Rectal smooth muscle tissue (tissue), 1 donor: ENCODE data around the gene TCF7L2.

ENCODE experiments used
- H3K27ac ChIP-seq: one replicate; pipeline ENCODE4 v1.7.0; 2013; ENCODE audit warnings: low read depth, low read length, inconsistent platforms
- H3K27me3 ChIP-seq: one replicate; pipeline ENCODE4 v1.7.0; 2013; ENCODE audit warnings: low read length; ENCODE audit not compliant: control insufficient read depth, insufficient read depth
- H3K36me3 ChIP-seq: one replicate; pipeline ENCODE4 v1.7.0; 2013; ENCODE audit warnings: low read length; ENCODE audit not compliant: control insufficient read depth, insufficient read depth
- H3K4me1 ChIP-seq: one replicate; pipeline ENCODE4 v1.7.0; 2013; ENCODE audit warnings: low read length; ENCODE audit not compliant: control insufficient read depth, insufficient read depth
- H3K4me3 ChIP-seq: one replicate; pipeline ENCODE4 v1.7.0; 2013; ENCODE audit warnings: low read length
- H3K9ac ChIP-seq: one replicate; pipeline ENCODE4 v1.7.0; 2013; ENCODE audit warnings: low read length

Gene TCF7L2

DNA sequence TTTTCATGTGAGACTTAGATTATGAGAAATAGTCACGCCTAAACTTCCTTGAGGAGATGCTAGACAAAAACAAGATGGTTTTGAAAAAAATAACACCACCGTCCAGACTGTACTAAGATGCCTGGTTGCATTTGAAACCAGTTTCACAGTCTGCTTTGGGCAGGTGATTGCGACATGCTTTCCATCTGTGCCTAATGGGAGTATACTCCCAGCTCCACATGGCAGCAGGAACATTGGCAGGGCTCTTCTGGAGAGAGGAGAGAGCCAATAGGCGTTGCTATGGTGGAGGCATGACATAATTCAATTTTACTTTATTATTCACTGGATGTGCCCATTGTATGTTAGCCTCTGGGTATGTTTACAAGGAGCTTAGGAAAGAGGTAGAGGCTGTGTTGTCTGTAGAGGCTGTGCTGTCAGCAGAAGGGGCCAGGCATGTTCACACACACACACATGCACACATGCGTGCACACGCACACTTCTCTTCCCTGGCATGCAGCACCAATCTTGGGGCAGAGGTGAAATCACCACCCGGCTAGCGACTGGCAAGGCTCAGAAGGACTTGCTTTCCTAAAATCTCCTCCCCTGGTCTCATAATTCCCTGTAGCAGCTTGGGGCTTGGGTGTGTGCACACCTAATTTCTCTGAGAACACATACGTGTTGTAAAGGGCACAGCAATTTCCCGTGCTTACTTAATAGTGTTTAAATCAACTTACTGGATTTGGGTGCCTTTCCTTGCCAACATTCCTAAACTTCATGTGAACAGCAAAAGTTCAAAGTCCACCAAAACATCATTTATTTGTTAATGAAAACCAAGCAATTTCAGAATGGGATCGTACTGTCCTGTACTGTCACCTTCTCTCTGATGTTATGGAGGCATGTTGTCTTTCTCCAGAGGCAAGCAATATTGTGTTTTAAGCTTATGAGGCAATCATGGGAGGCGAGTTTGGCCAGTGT, 162.1 kb downstream of the TCF7L2 start:
- Histone ChIP-seq H3K4me1 (no peaks in the 10 kb centered on the region), H3K27ac (no peak overlapping the region), H3K27me3 (no peaks in the 10 kb centered on the region), H3K9ac (no peak overlapping the region), H3K4me3 (no peak overlapping the region), H3K36me3 (no peaks in the 10 kb centered on the region)

DNA sequence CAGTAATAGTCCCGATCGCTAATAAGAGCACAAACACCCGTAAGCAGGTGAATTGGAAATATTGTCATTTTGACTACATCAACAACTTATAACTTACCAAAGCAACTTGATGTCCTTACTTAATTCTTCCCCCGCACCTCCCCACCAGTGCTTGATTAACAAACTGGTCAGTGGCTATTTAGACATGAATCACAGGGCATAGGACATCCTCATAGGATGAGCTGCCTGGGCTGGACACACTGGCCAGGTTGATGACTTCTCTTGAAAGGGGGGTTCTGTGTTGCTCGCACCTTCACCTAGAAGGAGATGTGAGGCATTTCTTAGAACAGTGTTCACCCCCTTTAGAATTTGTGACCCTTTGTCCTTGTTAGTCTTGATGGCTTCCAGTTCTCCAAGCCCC, 163.2 kb downstream of the TCF7L2 start:
- no peaks in the 10 kb centered on the region for H3K4me1 ChIP-seq
- H3K36me3 ChIP-seq = no peaks in the 10 kb centered on the region
- H3K4me3 ChIP-seq = no peak overlapping the region
- no peak overlapping the region for H3K9ac ChIP-seq
- H3K27ac ChIP-seq = no peak overlapping the region
- H3K27me3 ChIP-seq = no peaks in the 10 kb centered on the region

DNA sequence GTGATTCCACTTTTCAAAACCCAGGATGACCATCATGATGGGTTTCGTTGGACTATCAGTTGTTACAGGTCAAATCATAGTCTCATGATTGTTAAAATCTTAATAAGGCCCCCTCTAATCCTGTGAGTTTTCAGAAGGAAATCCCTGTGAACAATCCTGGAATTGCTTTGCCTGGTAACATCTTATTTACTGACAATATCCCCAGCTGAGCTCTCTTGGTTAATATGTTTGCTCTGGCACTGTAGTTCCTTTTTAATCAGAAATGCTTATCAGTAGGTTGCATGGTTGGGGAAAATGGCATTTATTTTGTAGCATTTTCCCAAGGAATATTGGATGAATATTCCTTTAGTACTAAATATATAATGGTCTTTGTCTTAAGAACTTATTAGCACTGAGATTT, 163.9 kb downstream of the TCF7L2 start:
- H3K4me1 ChIP-seq = no peaks in the 10 kb centered on the region
- H3K36me3 ChIP-seq = no peaks in the 10 kb centered on the region

DNA sequence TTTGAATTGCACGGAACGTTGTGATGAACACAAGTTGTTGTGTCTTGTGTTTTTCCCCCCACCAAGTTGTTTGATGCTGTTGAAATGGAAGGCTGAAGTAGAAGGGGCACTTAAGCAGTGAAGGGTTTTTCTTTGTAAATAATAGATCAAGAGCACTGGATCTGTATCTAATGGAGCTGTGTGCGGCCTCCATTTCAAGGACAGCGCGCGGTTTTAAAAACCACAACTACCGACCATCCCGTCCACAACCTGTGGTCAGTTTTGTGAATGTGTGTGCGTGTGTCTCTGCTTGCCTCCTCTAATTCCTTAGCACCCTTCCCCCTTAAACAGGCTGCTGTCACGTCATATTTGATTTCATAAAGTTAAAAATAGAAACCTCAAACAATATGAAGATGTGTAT, 165.5 kb downstream of the TCF7L2 start:
- H3K4me3 ChIP-seq = no peak overlapping the region
- no peaks in the 10 kb centered on the region for H3K27me3 ChIP-seq
- H3K4me1 ChIP-seq = no peaks in the 10 kb centered on the region
- no peak overlapping the region for H3K27ac ChIP-seq
- H3K9ac ChIP-seq = no peak overlapping the region
- no peaks in the 10 kb centered on the region for H3K36me3 ChIP-seq

More for the DNA sequence above, 163.9 kb downstream of the TCF7L2 start:
- H3K9ac ChIP-seq = no peak overlapping the region
- H3K4me3 ChIP-seq = no peak overlapping the region
- no peak overlapping the region for H3K27ac ChIP-seq
- H3K27me3 ChIP-seq = no peaks in the 10 kb centered on the region

DNA sequence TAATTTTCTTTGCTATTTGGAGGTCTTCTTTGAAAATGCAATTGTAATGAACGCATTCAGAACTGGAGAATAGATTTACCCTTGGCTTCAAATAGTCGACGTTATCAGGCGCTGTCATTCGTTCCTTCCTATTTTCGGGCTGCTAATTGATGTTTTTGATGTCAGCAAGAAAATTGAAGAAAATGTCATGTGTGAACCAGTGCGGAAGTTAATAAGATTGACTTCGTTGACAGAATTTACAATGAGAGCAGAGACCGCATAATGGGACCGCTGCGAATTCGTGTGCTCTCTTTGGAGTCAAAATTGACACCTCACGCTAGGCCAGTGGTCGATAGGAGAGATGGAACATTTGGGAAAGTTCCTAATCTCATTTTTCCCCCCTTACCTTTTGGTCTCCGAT, 168.8 kb downstream of the TCF7L2 start:
- no peak overlapping the region for H3K4me3 ChIP-seq
- no peaks in the 10 kb centered on the region for H3K27me3 ChIP-seq
- no peak overlapping the region for H3K9ac ChIP-seq
- no peaks in the 10 kb centered on the region for H3K36me3 ChIP-seq
- no peaks in the 10 kb centered on the region for H3K4me1 ChIP-seq
- H3K27ac ChIP-seq = no peak overlapping the region

DNA sequence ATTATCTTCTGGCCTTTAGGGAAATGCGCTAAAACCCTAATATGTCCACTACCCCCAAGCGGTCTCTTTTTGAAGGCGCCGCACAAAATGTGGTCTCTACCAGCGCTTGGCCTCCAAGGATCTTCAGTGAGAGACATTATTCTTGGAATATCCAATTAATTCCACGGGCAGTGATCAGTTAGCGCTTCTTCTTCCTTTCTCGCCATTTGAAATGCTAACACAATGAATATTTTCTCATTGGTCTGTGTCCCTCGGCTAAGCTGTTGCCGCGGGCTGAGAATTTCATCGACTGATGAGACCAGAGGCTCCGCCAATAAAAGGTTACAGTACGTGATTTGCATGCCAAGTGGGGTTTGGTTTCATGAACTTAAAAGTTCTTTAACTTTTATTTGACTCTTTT, 169.8 kb downstream of the TCF7L2 start:
- no peak overlapping the region for H3K4me3 ChIP-seq
- no peaks in the 10 kb centered on the region for H3K4me1 ChIP-seq
- H3K27me3 ChIP-seq = no peaks in the 10 kb centered on the region
- H3K36me3 ChIP-seq = no peaks in the 10 kb centered on the region
- no peak overlapping the region for H3K27ac ChIP-seq
- no peak overlapping the region for H3K9ac ChIP-seq

DNA sequence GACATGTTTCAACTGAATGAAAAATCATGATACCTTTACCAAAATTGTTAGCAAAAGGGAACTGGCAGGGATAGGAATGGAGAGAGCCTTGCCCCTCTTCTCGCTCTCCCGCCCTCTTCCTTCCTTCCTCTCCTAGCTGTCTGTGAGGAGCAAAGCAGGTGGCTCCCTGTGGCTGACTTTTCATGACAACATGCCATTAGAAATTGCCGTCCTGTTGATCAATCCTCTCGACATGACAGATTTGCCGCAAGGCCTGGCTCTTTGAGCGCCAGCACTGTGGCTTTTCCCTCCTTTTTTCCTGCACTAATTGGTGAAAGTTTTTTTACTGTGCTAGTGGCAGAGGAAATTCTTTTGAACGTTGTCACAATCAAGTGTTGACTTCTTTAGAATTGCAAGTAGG, 171.1 kb downstream of the TCF7L2 start:
- Histone ChIP-seq H3K27me3 (no peaks in the 10 kb centered on the region), H3K36me3 (no peaks in the 10 kb centered on the region), H3K27ac (no peak overlapping the region), H3K4me3 (no peak overlapping the region), H3K4me1 (no peaks in the 10 kb centered on the region), H3K9ac (no peak overlapping the region)

DNA sequence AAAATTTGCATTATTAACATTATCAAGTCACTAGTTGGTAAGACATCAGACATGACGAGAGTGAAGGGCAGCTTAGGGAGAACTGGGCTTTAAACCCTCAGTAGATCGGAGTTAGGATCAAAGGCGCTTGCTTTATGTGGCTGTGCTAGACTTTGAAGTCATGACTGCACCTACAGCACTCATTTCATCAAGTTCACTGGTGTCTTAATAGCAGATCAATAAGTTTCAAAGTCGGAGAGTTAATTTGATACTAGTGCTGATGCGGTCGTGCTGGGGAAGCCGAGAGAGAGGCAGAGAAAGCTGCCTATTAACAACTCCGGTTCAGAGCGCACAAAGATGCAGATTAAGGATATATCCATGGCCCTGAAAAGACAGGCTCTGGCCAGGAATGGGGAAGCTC, 172.9 kb downstream of the TCF7L2 start:
- Histone ChIP-seq H3K4me3 (no peak overlapping the region), H3K27me3 (no peaks in the 10 kb centered on the region), H3K36me3 (no peaks in the 10 kb centered on the region), H3K4me1 (no peaks in the 10 kb centered on the region), H3K27ac (no peak overlapping the region), H3K9ac (no peak overlapping the region)

DNA sequence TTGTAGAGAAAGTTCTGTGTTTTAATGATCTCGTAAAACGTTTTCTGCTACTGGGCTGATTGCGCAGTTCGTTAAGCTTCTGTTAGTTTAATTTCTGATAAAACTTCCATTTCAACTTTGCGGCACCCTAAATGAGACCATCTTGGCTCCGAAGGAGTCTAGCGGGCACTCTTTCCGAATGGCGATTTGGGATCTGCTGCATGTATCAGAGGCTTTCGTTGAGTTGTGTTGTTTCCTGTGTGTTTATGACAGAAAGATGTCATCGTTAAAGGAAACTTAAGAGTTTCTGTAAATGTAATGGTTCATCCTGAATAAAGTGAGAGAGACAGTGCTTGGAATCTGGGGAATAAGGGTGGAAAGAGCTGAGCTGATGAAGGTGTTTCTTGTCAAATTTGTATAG, 174.7 kb downstream of the TCF7L2 start:
- Histone ChIP-seq H3K27ac (no peak overlapping the region), H3K4me3 (no peak overlapping the region), H3K27me3 (no peaks in the 10 kb centered on the region), H3K9ac (no peak overlapping the region), H3K4me1 (no peaks in the 10 kb centered on the region), H3K36me3 (no peaks in the 10 kb centered on the region)

DNA sequence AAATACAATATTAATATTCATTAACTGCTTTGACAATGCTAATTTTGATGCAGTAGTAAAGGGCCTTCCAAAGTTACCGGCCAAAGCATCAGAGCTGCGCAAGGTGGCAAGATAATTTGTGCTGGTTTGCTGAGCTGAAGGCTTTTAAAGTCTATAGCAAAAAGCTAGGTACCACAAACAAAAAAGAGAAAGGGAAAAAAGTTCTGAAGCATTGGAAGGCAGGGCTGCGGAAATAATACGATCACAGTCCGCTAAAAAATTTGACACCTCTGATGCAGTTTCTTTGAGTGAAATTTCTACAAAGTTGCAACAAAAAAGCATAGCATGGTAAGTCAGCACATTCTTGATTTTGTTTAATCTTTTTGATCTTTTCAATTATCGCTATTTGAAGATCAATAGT, 175.6 kb downstream of the TCF7L2 start:
- no peak overlapping the region for H3K27ac ChIP-seq
- no peak overlapping the region for H3K4me3 ChIP-seq
- no peaks in the 10 kb centered on the region for H3K27me3 ChIP-seq
- no peaks in the 10 kb centered on the region for H3K4me1 ChIP-seq
- no peak overlapping the region for H3K9ac ChIP-seq
- no peaks in the 10 kb centered on the region for H3K36me3 ChIP-seq

DNA sequence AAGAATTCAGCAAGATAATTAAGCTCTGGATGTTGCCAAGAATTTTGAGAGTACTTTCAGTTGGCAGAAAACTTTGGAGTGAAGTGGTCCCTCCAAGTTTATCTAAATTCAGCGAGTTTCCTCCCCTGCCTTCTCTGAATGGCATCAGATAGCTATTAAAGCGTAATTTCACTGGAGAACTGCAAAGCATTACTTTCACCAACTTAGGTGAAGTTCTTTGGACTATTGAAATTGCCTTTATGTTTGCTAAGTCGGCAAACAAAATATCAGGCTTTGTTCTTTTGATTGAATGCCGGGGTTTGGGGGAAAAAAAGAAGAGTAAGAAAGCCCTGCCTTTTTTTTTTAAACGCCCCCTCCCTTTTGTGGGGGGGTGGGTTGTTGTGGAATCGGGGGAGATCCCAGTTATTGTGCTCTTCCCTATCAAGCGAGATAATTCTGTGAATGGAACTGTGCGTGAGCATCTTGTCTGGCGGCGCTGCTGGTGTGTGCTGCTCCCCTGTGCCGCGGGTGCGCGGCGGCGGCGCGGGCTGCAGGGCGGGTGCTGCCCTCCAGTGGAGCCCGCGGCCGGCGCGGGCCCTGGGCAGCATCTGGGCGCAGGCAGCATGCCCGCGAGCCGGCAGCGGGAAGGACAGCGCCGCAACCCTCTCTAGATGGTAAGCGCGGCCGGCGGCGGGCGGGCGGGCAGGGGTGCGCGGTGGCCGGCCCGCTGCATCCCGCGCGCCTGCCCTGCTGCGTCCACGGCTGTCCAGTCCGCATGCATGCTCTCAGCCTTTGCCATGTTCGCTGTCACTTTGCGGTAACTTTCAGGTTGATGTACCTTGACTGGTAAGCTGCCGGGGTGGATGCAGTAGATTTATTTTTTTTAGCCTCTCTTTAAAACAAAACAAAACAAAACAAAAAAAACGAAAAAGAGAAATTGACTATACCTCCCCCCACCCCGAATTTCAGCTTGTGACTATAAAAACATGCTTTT, 176.5 kb downstream of the TCF7L2 start:
- no peaks in the 10 kb centered on the region for H3K27me3 ChIP-seq

DNA sequence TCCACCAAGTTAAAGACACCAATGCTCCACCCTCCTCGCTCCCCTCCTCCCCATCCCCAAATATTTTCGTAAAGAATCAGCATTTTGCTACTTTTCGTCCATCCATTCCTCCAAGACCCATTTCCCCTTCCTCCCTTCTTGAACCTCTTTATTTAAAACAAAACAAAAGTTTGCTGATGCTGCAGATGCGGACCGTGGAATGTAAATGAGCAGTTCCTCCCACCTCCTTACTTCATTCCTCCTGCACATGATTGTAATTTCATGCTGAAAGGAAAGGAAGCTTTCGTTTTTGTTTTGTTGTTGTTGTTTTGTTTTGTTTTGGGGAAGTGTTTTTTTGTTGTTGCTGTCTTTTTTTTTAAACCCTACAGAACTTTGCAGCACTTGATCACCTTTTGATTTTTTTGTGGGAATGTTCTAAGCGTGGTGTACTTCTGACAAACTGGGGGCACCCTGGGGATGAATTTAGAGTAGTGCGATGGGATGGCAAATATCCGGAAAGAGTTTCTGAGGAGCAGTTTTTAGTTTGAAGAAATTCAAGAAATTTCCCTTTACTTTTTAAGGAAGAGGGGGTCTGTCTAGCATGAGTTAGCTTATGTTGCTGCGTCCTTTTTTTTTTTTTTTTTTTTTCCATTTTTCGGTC, 177.3 kb downstream of the TCF7L2 start:
- Histone ChIP-seq H3K27me3 (no peaks in the 10 kb centered on the region), H3K36me3 (no peaks in the 10 kb centered on the region), H3K4me3 (no peak overlapping the region), H3K9ac (no peak overlapping the region), H3K4me1 (peaks cover 1% of the 10 kb centered on the region), H3K27ac (no peak overlapping the region)

More for the DNA sequence above, 176.5 kb downstream of the TCF7L2 start:
- no peaks in the 10 kb centered on the region for H3K4me1 ChIP-seq
- no peak overlapping the region for H3K27ac ChIP-seq
- H3K9ac ChIP-seq = no peak overlapping the region
- no peaks in the 10 kb centered on the region for H3K36me3 ChIP-seq
- H3K4me3 ChIP-seq = peak overlapping the region; percentile 15
